AG09309 (cell line): ENCODE data around the gene SCAMP5.

Experiments used
- DNase-seq: peaks from one replicate; pipeline ENCODE4 v3.0.0-alpha.2; 2010; ENCODE audit warnings: low read depth
- H3K4me3 ChIP-seq: 2 replicates; pipeline ENCODE4 v1.5.1; 2011; ENCODE audit warnings: mild to moderate bottlenecking, low read depth, low read length, moderate library complexity; ENCODE audit not compliant: control insufficient read depth
- CTCF ChIP-seq: IDR thresholded peaks from 2 replicates; pipeline ENCODE4 v1.5.1; 2011; ENCODE audit warnings: mild to moderate bottlenecking, low read depth, low read length, inconsistent platforms; ENCODE audit not compliant: insufficient read depth, control insufficient read depth; ENCODE audit errors: missing control alignments

Gene SCAMP5

GRCh38 chr15:74988007-74988800 lies 7.2 kb upstream of the SCAMP5 start:
- peak; percentile 42 for TF ChIP-seq CTCF
- no peak for DNase-seq
- no peak overlapping the region for H3K4me3 ChIP-seq

GRCh38 chr15:74989527-74989926 lies 5.8 kb upstream of the SCAMP5 start:
- no peak for DNase-seq
- H3K4me3 ChIP-seq = no peak overlapping the region
- TF ChIP-seq CTCF = no peak

- DNase-seq = no peak
- H3K4me3 ChIP-seq = no peak overlapping the region
- TF ChIP-seq CTCF = no peak
These were observed 2.7 kb upstream of the SCAMP5 start for GRCh38 chr15:74992619-74993018.

DNA sequence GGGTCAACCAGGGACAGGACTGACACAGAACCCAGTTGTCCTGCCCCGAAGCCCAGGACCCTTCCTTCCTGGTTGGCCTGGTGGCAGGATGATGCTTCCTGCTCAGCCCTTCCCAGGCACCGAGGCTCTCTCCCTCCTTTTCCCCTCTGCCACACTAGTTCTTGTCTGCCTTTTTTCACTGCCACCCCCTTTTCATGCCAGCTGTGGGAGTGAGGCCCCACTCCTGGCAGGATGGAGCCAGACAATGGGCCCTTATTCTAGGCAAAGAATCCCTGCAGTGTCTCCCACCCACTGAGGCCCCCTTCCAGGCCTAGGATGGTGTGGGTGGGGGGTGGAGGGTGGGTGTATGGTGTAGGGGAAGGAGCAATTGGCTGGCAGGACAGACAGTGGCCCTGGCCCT lies 1.1 kb upstream of the SCAMP5 start:
- no peak for DNase-seq

DNA sequence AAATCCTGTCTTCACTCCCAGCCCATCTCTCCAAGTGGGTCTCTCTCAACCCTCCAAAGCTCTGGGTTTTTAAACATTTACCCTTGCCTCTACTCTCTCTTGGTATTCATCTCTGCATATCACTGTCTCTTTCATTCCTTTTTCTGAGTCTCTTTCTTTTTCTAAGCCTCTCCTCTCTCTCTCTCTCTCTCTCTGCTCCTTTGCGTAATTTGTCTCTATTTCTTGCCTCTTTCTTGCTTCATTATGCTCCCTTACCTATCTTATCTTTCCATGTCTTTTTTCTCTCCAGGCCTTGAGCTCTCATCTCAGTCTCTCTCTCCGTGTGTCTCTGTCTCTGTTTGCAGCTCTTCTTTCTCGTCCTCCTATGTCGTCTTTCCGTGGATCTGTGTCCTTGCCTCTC lies 678 bp upstream of the SCAMP5 start:
- no peak for TF ChIP-seq CTCF
- H3K4me3 ChIP-seq = no peak overlapping the region
- DNase-seq = no peak

More for the DNA sequence above, 1.1 kb upstream of the SCAMP5 start:
- H3K4me3 ChIP-seq = no peak overlapping the region
- no peak for TF ChIP-seq CTCF

GRCh38 chr15:74995779-74996765 lies 709 bp downstream of the SCAMP5 start:
- peak overlapping the region; percentile 74 for H3K4me3 ChIP-seq
- DNase-seq = no peak
- no peak for TF ChIP-seq CTCF
